TTC549 (cell line): ENCODE results near the gene ADRB1.

Experiments used
- FAIRE-seq: peaks from 2 replicates; lab custom pipeline; 2012; peaks lifted over from hg19 to GRCh38; lab: Jason Lieb, UNC

ADRB1 gene

DNA sequence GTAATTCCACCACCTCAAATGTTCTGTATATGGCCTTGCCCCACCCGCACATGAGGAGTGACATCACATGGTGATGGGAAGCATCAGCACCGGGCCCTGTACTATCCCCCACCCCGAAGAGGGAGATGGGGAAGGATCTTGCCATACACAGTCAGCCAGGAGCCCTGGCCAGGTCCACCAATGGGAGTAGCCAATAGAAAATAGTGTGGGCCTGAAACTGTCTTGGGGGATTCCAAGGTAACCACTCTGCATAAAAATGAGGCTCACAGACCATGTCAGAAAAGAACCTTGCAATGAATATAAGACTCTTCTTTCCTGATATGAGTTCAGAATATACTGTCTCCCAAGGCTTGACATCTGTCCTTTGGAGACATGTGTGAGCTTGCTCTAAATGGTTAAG is 51.1 kb downstream of the ADRB1 start:
- FAIRE-seq, result no peak

DNA sequence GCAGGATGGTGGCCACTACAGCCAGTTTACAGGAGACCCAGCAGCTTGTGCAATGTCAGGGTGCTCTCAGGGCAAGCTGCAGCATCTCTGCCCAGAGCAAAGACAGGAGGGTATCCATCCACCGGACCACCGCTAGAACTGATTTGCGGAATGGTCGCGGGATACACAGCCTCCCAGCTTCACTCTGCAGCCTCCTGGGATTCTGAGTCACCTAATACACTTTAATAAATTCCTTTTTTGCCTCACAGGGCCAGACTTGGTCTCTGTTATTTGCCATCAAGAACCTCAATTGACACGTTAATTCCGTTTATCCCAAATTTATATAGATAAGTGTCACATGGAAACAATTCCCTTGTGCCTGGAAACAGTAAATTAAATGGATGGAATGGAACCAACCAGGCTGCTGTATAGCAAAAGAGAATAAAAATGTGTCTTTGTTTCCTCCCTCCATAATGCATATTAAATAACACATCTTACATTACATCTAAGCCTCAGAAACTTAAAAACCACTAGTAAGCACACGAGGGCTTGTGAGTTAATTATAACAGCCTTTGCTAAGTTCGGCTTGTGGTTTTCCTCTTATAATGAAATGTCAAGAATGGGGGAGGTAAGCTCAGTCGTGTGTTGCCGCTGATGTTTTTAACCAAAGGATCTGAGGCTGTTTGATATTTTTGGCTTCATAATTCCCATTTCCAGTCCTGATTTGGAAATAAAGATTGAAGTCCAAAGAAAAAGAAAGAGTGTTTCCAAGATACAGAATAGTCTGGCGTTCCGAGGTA is 52.1 kb downstream of the ADRB1 start:
- no peak for FAIRE-seq
